HEK293 (cell line): Measurements from ENCODE around the gene CFAP46.

Source experiments
- MEIS1 ChIP-seq: sonication (generic); formaldehyde crosslinking; IDR thresholded peaks from 2 replicates; pipeline ENCODE4 v1.8.1; 2022; ENCODE audit warnings: missing genetic modification reagents, mild to moderate bottlenecking, borderline replicate concordance
- ZNF48 ChIP-seq: fragments of 450-650 bp; formaldehyde crosslinking; IDR thresholded peaks from 2 replicates; pipeline ENCODE4 v1.5.1; 2016; ENCODE audit warnings: missing biosample characterization, missing genetic modification characterization
- ZNF501 ChIP-seq: fragments of 450-650 bp; formaldehyde crosslinking; IDR thresholded peaks from 2 replicates; pipeline ENCODE4 v1.5.1; 2016; ENCODE audit warnings: missing biosample characterization, missing genetic modification characterization
- ZSCAN16 ChIP-seq: fragments of 450-650 bp; formaldehyde crosslinking; IDR thresholded peaks from 2 replicates; pipeline ENCODE4 v1.5.1; 2016; ENCODE audit warnings: missing biosample characterization, missing genetic modification characterization
- TF ChIP-seq, protein P1 (sequence below): fragments of 450-650 bp; formaldehyde crosslinking; IDR thresholded peaks from 2 replicates; pipeline ENCODE4 v1.5.1; 2016; ENCODE audit warnings: missing biosample characterization, missing genetic modification characterization
- TF ChIP-seq, protein P2 (sequence below): fragments of 450-650 bp; formaldehyde crosslinking; IDR thresholded peaks from 2 replicates; pipeline ENCODE4 v1.5.1; 2016; ENCODE audit warnings: missing biosample characterization, missing genetic modification characterization
- TF ChIP-seq, protein P3 (sequence below): fragments of 450-650 bp; formaldehyde crosslinking; IDR thresholded peaks from 2 replicates; pipeline ENCODE4 v1.5.1; 2016; ENCODE audit warnings: missing biosample characterization, missing genetic modification characterization

GRCh38 chr10:132781556-132781955 lies 160.8 kb downstream of the CFAP46 start:
- TF ChIP-seq, protein P1, sequence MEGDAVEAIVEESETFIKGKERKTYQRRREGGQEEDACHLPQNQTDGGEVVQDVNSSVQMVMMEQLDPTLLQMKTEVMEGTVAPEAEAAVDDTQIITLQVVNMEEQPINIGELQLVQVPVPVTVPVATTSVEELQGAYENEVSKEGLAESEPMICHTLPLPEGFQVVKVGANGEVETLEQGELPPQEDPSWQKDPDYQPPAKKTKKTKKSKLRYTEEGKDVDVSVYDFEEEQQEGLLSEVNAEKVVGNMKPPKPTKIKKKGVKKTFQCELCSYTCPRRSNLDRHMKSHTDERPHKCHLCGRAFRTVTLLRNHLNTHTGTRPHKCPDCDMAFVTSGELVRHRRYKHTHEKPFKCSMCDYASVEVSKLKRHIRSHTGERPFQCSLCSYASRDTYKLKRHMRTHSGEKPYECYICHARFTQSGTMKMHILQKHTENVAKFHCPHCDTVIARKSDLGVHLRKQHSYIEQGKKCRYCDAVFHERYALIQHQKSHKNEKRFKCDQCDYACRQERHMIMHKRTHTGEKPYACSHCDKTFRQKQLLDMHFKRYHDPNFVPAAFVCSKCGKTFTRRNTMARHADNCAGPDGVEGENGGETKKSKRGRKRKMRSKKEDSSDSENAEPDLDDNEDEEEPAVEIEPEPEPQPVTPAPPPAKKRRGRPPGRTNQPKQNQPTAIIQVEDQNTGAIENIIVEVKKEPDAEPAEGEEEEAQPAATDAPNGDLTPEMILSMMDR (tag by site-specific recombination): no peak
- TF ChIP-seq, protein P2, sequence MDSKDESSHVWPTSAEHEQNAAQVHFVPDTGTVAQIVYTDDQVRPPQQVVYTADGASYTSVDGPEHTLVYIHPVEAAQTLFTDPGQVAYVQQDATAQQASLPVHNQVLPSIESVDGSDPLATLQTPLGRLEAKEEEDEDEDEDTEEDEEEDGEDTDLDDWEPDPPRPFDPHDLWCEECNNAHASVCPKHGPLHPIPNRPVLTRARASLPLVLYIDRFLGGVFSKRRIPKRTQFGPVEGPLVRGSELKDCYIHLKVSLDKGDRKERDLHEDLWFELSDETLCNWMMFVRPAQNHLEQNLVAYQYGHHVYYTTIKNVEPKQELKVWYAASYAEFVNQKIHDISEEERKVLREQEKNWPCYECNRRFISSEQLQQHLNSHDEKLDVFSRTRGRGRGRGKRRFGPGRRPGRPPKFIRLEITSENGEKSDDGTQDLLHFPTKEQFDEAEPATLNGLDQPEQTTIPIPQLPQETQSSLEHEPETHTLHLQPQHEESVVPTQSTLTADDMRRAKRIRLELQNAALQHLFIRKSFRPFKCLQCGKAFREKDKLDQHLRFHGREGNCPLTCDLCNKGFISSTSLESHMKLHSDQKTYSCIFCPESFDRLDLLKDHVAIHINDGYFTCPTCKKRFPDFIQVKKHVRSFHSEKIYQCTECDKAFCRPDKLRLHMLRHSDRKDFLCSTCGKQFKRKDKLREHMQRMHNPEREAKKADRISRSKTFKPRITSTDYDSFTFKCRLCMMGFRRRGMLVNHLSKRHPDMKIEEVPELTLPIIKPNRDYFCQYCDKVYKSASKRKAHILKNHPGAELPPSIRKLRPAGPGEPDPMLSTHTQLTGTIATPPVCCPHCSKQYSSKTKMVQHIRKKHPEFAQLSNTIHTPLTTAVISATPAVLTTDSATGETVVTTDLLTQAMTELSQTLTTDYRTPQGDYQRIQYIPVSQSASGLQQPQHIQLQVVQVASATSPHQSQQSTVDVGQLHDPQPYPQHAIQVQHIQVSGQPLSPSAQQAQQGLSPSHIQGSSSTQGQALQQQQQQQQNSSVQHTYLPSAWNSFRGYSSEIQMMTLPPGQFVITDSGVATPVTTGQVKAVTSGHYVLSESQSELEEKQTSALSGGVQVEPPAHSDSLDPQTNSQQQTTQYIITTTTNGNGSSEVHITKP (tag by site-specific recombination): no peak
- TF ChIP-seq, protein P3, sequence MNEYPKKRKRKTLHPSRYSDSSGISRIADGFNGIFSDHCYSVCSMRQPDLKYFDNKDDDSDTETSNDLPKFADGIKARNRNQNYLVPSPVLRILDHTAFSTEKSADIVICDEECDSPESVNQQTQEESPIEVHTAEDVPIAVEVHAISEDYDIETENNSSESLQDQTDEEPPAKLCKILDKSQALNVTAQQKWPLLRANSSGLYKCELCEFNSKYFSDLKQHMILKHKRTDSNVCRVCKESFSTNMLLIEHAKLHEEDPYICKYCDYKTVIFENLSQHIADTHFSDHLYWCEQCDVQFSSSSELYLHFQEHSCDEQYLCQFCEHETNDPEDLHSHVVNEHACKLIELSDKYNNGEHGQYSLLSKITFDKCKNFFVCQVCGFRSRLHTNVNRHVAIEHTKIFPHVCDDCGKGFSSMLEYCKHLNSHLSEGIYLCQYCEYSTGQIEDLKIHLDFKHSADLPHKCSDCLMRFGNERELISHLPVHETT (tag by site-specific recombination): no peak
- TF ChIP-seq ZNF48: no peak
- TF ChIP-seq ZSCAN16 (tag by site-specific recombination): no peak
- TF ChIP-seq MEIS1: no peak
- no peak for TF ChIP-seq ZNF501 (tag by site-specific recombination)
